HepG2 (cell line): ENCODE measurements around the gene FNDC3A. TPM values are rescaled to one million over a fixed set of nuclear protein-coding genes. Genes with fewer than 3 reads are reported as not detected.
A peak's percentile ranks its signal among the peaks of the same experiment; 100 is the strongest.

ENCODE experiments used
- CBX1 ChIP-seq: IDR thresholded peaks from one replicate; pipeline ENCODE4 v1.6.1; 2016; ENCODE audit warnings: antibody characterized with exemption, low read depth
- DR1 ChIP-seq: sonication (generic); formaldehyde crosslinking; IDR thresholded peaks from 2 replicates; pipeline ENCODE4 v1.8.0; 2021; ENCODE audit warnings: mild to moderate bottlenecking, missing genetic modification reagents, inconsistent platforms
- ELF4 ChIP-seq: sonication (generic); formaldehyde crosslinking; IDR thresholded peaks from 2 replicates; pipeline ENCODE4 v1.5.0; 2020; ENCODE audit warnings: missing genetic modification reagents, mild to moderate bottlenecking, moderate library complexity, borderline replicate concordance
- FOXK2 ChIP-seq: fragments of 450-650 bp; IDR thresholded peaks from 2 replicates; pipeline ENCODE4 v1.6.1; 2016
- GLI4 ChIP-seq: sonication (generic); formaldehyde crosslinking; IDR thresholded peaks from 2 replicates; pipeline ENCODE4 v1.5.1; 2020; ENCODE audit warnings: missing genetic modification reagents, mild to moderate bottlenecking, moderate library complexity, borderline replicate concordance
- GPN1 ChIP-seq: sonication (generic); formaldehyde crosslinking; IDR thresholded peaks from 2 replicates; pipeline ENCODE4 v1.5.1; 2020; ENCODE audit warnings: missing genetic modification reagents, borderline replicate concordance
- HINFP ChIP-seq: sonication (generic); formaldehyde crosslinking; IDR thresholded peaks from 2 replicates; pipeline ENCODE4 v1.4.0; 2020; ENCODE audit warnings: low read depth, mild to moderate bottlenecking, missing genetic modification reagents
- KLF15 ChIP-seq: sonication (generic); formaldehyde crosslinking; IDR thresholded peaks from 2 replicates; pipeline ENCODE4 v1.8.1; 2023; ENCODE audit warnings: borderline replicate concordance, mild to moderate bottlenecking, inconsistent platforms, missing genetic modification reagents, mixed read lengths
- MED8 ChIP-seq: sonication (generic); formaldehyde crosslinking; IDR thresholded peaks from 2 replicates; pipeline ENCODE4 v1.8.1; 2023; ENCODE audit warnings: mild to moderate bottlenecking, missing genetic modification reagents; ENCODE audit not compliant: insufficient replicate concordance
- MTF1 ChIP-seq: sonication (generic); formaldehyde crosslinking; IDR thresholded peaks from 2 replicates; pipeline ENCODE4 v1.5.0; 2020; ENCODE audit warnings: missing genetic modification reagents
- MXD4 ChIP-seq: IDR thresholded peaks from 2 replicates; pipeline ENCODE4 v1.6.1; 2016; ENCODE audit warnings: mild to moderate bottlenecking, missing biosample characterization, missing genetic modification reagents
- POLR2AphosphoS5 ChIP-seq: IDR thresholded peaks from 2 replicates; pipeline ENCODE4 v1.6.1; 2012; ENCODE audit warnings: low read depth, low read length
- SNRNP70 ChIP-seq: fragments of 200-400 bp; formaldehyde crosslinking; IDR thresholded peaks from 2 replicates; pipeline ENCODE4 v1.6.1; 2017; ENCODE audit warnings: mild to moderate bottlenecking, low read depth, low read length, moderate library complexity
- TBL1XR1 ChIP-seq: fragments of 150-350 bp; IDR thresholded peaks from 2 replicates; pipeline ENCODE4 v1.6.1; 2014; ENCODE audit warnings: borderline replicate concordance, low read length; ENCODE audit not compliant: partially characterized antibody
- TBP ChIP-seq: sonication (generic); formaldehyde crosslinking; IDR thresholded peaks from 2 replicates; pipeline ENCODE4 v1.5.0; 2020; ENCODE audit warnings: missing genetic modification reagents
- XBP1 ChIP-seq: sonication (generic); formaldehyde crosslinking; IDR thresholded peaks from 2 replicates; pipeline ENCODE4 v1.5.0; 2020; ENCODE audit warnings: missing genetic modification reagents
- ZNF230 ChIP-seq: sonication (generic); formaldehyde crosslinking; IDR thresholded peaks from 2 replicates; pipeline ENCODE4 v1.4.0; 2020; ENCODE audit warnings: mild to moderate bottlenecking, missing genetic modification reagents
- ZNF501 ChIP-seq: sonication (generic); formaldehyde crosslinking; IDR thresholded peaks from 2 replicates; pipeline ENCODE4 v1.5.1; 2020; ENCODE audit warnings: mild to moderate bottlenecking, moderate library complexity, missing genetic modification reagents
- ZNF550 ChIP-seq: sonication (generic); formaldehyde crosslinking; IDR thresholded peaks from 2 replicates; pipeline ENCODE4 v1.4.0; 2020; ENCODE audit warnings: mild to moderate bottlenecking, missing genetic modification reagents, borderline replicate concordance
- ZNF691 ChIP-seq: sonication (generic); formaldehyde crosslinking; IDR thresholded peaks from 2 replicates; pipeline ENCODE4 v1.4.0; 2020; ENCODE audit warnings: missing genetic modification reagents, low read depth, mild to moderate bottlenecking, borderline replicate concordance
- ZNF768 ChIP-seq: sonication (generic); formaldehyde crosslinking; IDR thresholded peaks from 2 replicates; pipeline ENCODE4 v1.4.0; 2020; ENCODE audit warnings: missing genetic modification reagents
- ZNF800 ChIP-seq: sonication (generic); formaldehyde crosslinking; IDR thresholded peaks from 2 replicates; pipeline ENCODE4 v1.4.0; 2020; ENCODE audit warnings: missing genetic modification reagents
- polyA plus RNA-seq, 8 experiments: library from polyadenylated mRNA; depleted of rRNA in 3 of 8; stranded (reverse) in 7 of 8; unstranded in 1 of 8; fragments of >200 nt; fragmentation: Illumina TruSeq in 4 of 8; extraction: Trizol in 4 of 8; gene quantifications; 2 replicates each; pipeline versions ENCODE4 v1.2.1 to v1.2.3, GENCODE V29; 2011 to 2016; ENCODE audit warnings: low read depth in 4 of 8, missing spikeins in 1 of 8, mixed read lengths in 1 of 8; ENCODE audit not compliant: insufficient read depth in 1 of 8
- total RNA-seq, 5 experiments: library from RNA; depleted of rRNA; stranded (reverse); fragments of >200 nt; fragmentation: Illumina TruSeq; extraction: Trizol; gene quantifications; 2 replicates each; pipeline ENCODE4 v1.2.3, GENCODE V29; 2016; ENCODE audit warnings: low read depth in 1 of 5
- TF ChIP-seq, protein P1 (sequence below): sonication (generic); formaldehyde crosslinking; IDR thresholded peaks from 2 replicates; pipeline ENCODE4 v1.4.0; 2020; ENCODE audit warnings: mild to moderate bottlenecking, missing genetic modification reagents

FNDC3A gene
- total and polyA plus RNA-seq, 2 of the 13 experiments (the other 11 are each of a cell fraction or from before 2014, with no cell fraction given) = 36.7 to 39.3 TPM

- TF ChIP-seq ZNF501 (CRISPR knock-in tag) (peak; percentile 90), CBX1 (peak; percentile 23), MED8 (CRISPR knock-in tag) (no peak), DR1 (CRISPR knock-in tag) (peak; percentile 67; the same call in 1 of the 2 replicates), KLF15 (CRISPR knock-in tag) (no peak), ZNF691 (CRISPR knock-in tag) (no peak; the same call in 1 of the 2 replicates), ZNF230 (CRISPR knock-in tag) (no peak), HINFP (CRISPR knock-in tag) (no peak), XBP1 (CRISPR knock-in tag) (no peak), SNRNP70 (no peak), ZNF800 (CRISPR knock-in tag) (no peak), POLR2AphosphoS5 (peak; percentile 92), ZNF768 (CRISPR knock-in tag) (no peak), MTF1 (CRISPR knock-in tag) (no peak), GPN1 (CRISPR knock-in tag) (no peak), ZNF550 (CRISPR knock-in tag) (no peak), TBP (CRISPR knock-in tag) (no peak), ELF4 (CRISPR knock-in tag) (no peak), MXD4 (no peak), FOXK2 (no peak), GLI4 (CRISPR knock-in tag) (0 out of 2 replicates have a peak, but pooled peaks have one; percentile 27), TBL1XR1 (no peak)
- TF ChIP-seq, protein P1, sequence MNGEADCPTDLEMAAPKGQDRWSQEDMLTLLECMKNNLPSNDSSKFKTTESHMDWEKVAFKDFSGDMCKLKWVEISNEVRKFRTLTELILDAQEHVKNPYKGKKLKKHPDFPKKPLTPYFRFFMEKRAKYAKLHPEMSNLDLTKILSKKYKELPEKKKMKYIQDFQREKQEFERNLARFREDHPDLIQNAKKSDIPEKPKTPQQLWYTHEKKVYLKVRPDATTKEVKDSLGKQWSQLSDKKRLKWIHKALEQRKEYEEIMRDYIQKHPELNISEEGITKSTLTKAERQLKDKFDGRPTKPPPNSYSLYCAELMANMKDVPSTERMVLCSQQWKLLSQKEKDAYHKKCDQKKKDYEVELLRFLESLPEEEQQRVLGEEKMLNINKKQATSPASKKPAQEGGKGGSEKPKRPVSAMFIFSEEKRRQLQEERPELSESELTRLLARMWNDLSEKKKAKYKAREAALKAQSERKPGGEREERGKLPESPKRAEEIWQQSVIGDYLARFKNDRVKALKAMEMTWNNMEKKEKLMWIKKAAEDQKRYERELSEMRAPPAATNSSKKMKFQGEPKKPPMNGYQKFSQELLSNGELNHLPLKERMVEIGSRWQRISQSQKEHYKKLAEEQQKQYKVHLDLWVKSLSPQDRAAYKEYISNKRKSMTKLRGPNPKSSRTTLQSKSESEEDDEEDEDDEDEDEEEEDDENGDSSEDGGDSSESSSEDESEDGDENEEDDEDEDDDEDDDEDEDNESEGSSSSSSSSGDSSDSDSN (CRISPR knock-in tag) = 0 out of 2 replicates have a peak, but pooled peaks have one; percentile 32
These were observed 272.2 kb downstream of the FNDC3A start, which contains the start of gene CDADC1 (continued) for GRCh38 chr13:49247643-49248621.
